Lower lobe of right lung (tissue), 2 donors: Measurements from ENCODE around the gene MINK1. TPM values are rescaled to one million over a fixed set of nuclear protein-coding genes. Genes with fewer than 3 reads are reported as not detected.

ENCODE experiments used
- ATAC-seq, 2 donors: fragments of 200-7000 bp; cut with Tn5 transposase; one replicate each; pipeline ENCODE4 v1.9.1; 2020 to 2022; ENCODE audit warnings: mild to moderate bottlenecking in 2 of 2, moderate library complexity in 2 of 2
- DNase-seq: peaks from one replicate; pipeline ENCODE4 v3.0.0-alpha.2; 2020
- H3K27ac ChIP-seq: fragments of 200-600 bp; one replicate; pipeline ENCODE4 v1.8.0; 2022
- H3K27me3 ChIP-seq: fragments of 200-600 bp; one replicate; pipeline ENCODE4 v1.8.0; 2022; ENCODE audit warnings: low read depth
- H3K36me3 ChIP-seq: fragments of 200-600 bp; one replicate; pipeline ENCODE4 v1.8.0; 2022; ENCODE audit warnings: mild to moderate bottlenecking
- H3K4me1 ChIP-seq: fragments of 200-600 bp; one replicate; pipeline ENCODE4 v1.8.0; 2022
- H3K4me3 ChIP-seq: fragments of 200-600 bp; one replicate; pipeline ENCODE4 v1.8.0; 2022; ENCODE audit warnings: mild to moderate bottlenecking
- H3K9me3 ChIP-seq: fragments of 200-600 bp; one replicate; pipeline ENCODE4 v1.8.0; 2022
- CTCF ChIP-seq: fragments of 200-600 bp; IDR thresholded peaks from one replicate; pipeline ENCODE4 v1.8.0; 2022; ENCODE audit warnings: antibody characterized with exemption, mild to moderate bottlenecking
- intact Hi-C: fragments of 100-400 bp; cut with DNase I; formaldehyde crosslinking; loops from one replicate; pipeline ENCODE4 v1.11.0; 2022
- total RNA-seq: library from RNA; stranded (reverse); fragmentation: NEBNext Ultra II Directional; extraction: Animal tissue kit (Norgen Biotek cat#: 25700); gene quantifications from one replicate; pipeline ENCODE4 v1.2.1, GENCODE V29; 2021
- donor health status: DM: no; HTN: yes; CAD: no; lungs with severe emphysema.

The MINK1 gene
- total RNA-seq, 1 donor from 2014 or later, result 155 TPM

GRCh38 chr17:4838309-4838785 lies 5.2 kb downstream of the MINK1 start:
- H3K9me3 ChIP-seq, result no peaks in the 10 kb centered on the region
- DNase-seq (no peak), ATAC-seq (no peak)
- intact Hi-C loops, result no loop called here
- H3K4me3 ChIP-seq, result no peak overlapping the region
- H3K36me3 ChIP-seq, result peaks cover 3% of the 10 kb centered on the region
- H3K27me3 ChIP-seq, result no peaks in the 10 kb centered on the region
- no peak overlapping the region for H3K27ac ChIP-seq
- no peak for TF ChIP-seq CTCF
- peaks cover 76% of the 10 kb centered on the region for H3K4me1 ChIP-seq

- intact Hi-C loops, result no loop called here
- H3K4me1 ChIP-seq, result peaks cover 81% of the 10 kb centered on the region
- no peak overlapping the region for H3K4me3 ChIP-seq
- H3K27ac ChIP-seq, result no peak overlapping the region
- TF ChIP-seq CTCF, result no peak
- peaks cover 3% of the 10 kb centered on the region for H3K36me3 ChIP-seq
- DNase-seq (no peak), ATAC-seq (no peak)
- no peaks in the 10 kb centered on the region for H3K27me3 ChIP-seq
- H3K9me3 ChIP-seq, result no peaks in the 10 kb centered on the region
These were observed 6.1 kb downstream of the MINK1 start for GRCh38 chr17:4839221-4839620.

GRCh38 chr17:4839965-4840892 lies 7.1 kb downstream of the MINK1 start:
- intact Hi-C loops, result no loop called here
- TF ChIP-seq CTCF, result no peak
- H3K9me3 ChIP-seq, result no peaks in the 10 kb centered on the region
- DNase-seq (no peak), ATAC-seq (no peak)
- no peak overlapping the region for H3K27ac ChIP-seq
- peaks cover 3% of the 10 kb centered on the region for H3K36me3 ChIP-seq
- peaks cover 77% of the 10 kb centered on the region for H3K4me1 ChIP-seq
- H3K4me3 ChIP-seq, result no peak overlapping the region
- H3K27me3 ChIP-seq, result no peaks in the 10 kb centered on the region

- H3K9me3 ChIP-seq, result no peaks in the 10 kb centered on the region
- no peaks in the 10 kb centered on the region for H3K27me3 ChIP-seq
- H3K27ac ChIP-seq, result no peak overlapping the region
- peaks cover 76% of the 10 kb centered on the region for H3K4me1 ChIP-seq
- no peak for TF ChIP-seq CTCF
- intact Hi-C loops, result no loop called here
- peaks cover 3% of the 10 kb centered on the region for H3K36me3 ChIP-seq
- no peak overlapping the region for H3K4me3 ChIP-seq
- DNase-seq (no peak), ATAC-seq (no peak)
These were observed 7.7 kb downstream of the MINK1 start for GRCh38 chr17:4840893-4841242.

GRCh38 chr17:4842376-4842775 lies 9.2 kb downstream of the MINK1 start:
- H3K4me3 ChIP-seq, result no peak overlapping the region
- peaks cover 67% of the 10 kb centered on the region for H3K4me1 ChIP-seq
- H3K27ac ChIP-seq, result no peak overlapping the region
- TF ChIP-seq CTCF, result no peak
- no peaks in the 10 kb centered on the region for H3K27me3 ChIP-seq
- intact Hi-C loops, result no loop called here
- DNase-seq, result no peak
- H3K36me3 ChIP-seq, result peaks cover 3% of the 10 kb centered on the region
- no peaks in the 10 kb centered on the region for H3K9me3 ChIP-seq
- ATAC-seq, result no peak
